ENCODE data around the gene POU2F3. TPM values are rescaled to one million over a fixed set of nuclear protein-coding genes. Genes with fewer than 3 reads are reported as not detected.
A peak's percentile ranks its signal among the peaks of the same experiment; 100 is the strongest.

POU2F3 gene
- total RNA-seq, 1 experiment from 2014 or later: 0.62 TPM

DNA sequence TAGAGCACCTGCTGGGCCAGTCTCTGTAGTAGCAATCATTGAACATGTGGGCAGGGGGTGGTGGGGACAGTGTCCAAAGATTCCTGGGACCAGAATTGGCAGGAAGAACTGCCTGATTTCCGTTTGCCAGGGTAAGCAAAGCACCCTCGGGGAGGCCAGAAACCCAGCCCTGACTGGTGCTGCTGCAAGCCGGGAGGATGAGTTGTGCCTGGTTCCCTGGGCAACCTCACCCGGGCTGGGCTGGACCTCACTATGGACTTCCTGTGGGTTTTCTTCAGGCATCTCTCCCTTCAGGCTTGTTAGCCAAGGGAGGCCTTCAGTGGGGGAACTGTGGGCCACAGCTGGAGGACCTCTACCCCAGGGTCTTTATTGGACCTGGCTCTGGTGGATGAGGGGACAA lies 8.0 kb upstream of the POU2F3 start:
- Histone ChIP-seq H2AFZ (ENCODE audit: low read length) (no peak overlapping the region), H3K9me2 (replicated peaks; ENCODE audit: low read length) (no peaks in the 10 kb centered on the region), H3K9ac (ENCODE audit: low read length) (no peak overlapping the region), H3K9me3 (ENCODE audit: low read length) (no peaks in the 10 kb centered on the region), H3K27me3 (ENCODE audit: low read length) (no peaks in the 10 kb centered on the region), H4K20me1 (ENCODE audit: low read length) (no peaks in the 10 kb centered on the region), H3F3A (ENCODE audit: low read length, unreplicated experiment) (no peaks in the 10 kb centered on the region), H3K4me2 (ENCODE audit: low read length) (no peak overlapping the region), H3K4me1 (ENCODE audit: insufficient read depth, low read length) (peaks cover 5% of the 10 kb centered on the region; the same call in 1 of the 2 replicates), H3K36me3 (ENCODE audit: low read depth, low read length) (no peaks in the 10 kb centered on the region), H3K79me2 (ENCODE audit: low read length) (no peaks in the 10 kb centered on the region), H3K27ac (ENCODE audit: low read length) (no peak overlapping the region), H3K4me3 (ENCODE audit: low read length) (no peak overlapping the region)
- CTCF ChIA-PET: no interaction called here
- ATAC-seq (no peak), DNase-seq (no peak)
- no TSS peak for BruUV-seq (replicated peaks)
- intact Hi-C loops (cut with micrococcal nuclease): no loop called here
- TF ChIP-seq, protein P1, sequence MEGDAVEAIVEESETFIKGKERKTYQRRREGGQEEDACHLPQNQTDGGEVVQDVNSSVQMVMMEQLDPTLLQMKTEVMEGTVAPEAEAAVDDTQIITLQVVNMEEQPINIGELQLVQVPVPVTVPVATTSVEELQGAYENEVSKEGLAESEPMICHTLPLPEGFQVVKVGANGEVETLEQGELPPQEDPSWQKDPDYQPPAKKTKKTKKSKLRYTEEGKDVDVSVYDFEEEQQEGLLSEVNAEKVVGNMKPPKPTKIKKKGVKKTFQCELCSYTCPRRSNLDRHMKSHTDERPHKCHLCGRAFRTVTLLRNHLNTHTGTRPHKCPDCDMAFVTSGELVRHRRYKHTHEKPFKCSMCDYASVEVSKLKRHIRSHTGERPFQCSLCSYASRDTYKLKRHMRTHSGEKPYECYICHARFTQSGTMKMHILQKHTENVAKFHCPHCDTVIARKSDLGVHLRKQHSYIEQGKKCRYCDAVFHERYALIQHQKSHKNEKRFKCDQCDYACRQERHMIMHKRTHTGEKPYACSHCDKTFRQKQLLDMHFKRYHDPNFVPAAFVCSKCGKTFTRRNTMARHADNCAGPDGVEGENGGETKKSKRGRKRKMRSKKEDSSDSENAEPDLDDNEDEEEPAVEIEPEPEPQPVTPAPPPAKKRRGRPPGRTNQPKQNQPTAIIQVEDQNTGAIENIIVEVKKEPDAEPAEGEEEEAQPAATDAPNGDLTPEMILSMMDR (conservative IDR thresholded peaks at IDR 0.05; ENCODE audit: low read depth, low read length): no peak
- no peak for TF ChIP-seq EZH2phosphoT487 (IDR thresholded peaks at IDR 0.05; ENCODE audit: borderline replicate concordance, low read length)
- no peak for TF ChIP-seq EZH2 (IDR thresholded peaks at IDR 0.05; ENCODE audit: low read length, unreplicated experiment)
- POLR2A ChIA-PET (ENCODE audit: unreplicated experiment): no interaction called here

- ChIA-PET POLR2A (ENCODE audit: unreplicated experiment) (no interaction called here), CTCF (interaction anchor here (0.6 to 4.6 kb wide), 3 partner anchors 15 to 69 kb away, joined by 3 to 50 read pairs (median 4); no protein-coding TSS in a partner anchor)
- Histone ChIP-seq H3K27ac (ENCODE audit: low read length) (no peak overlapping the region), H3K9me2 (replicated peaks; ENCODE audit: low read length) (no peaks in the 10 kb centered on the region), H2AFZ (ENCODE audit: low read length) (no peak overlapping the region), H3K4me3 (ENCODE audit: low read length) (no peak overlapping the region), H3F3A (ENCODE audit: low read length, unreplicated experiment) (no peaks in the 10 kb centered on the region), H3K27me3 (ENCODE audit: low read length) (no peaks in the 10 kb centered on the region), H3K36me3 (ENCODE audit: low read depth, low read length) (no peaks in the 10 kb centered on the region), H4K20me1 (ENCODE audit: low read length) (no peaks in the 10 kb centered on the region), H3K79me2 (ENCODE audit: low read length) (no peaks in the 10 kb centered on the region), H3K9ac (ENCODE audit: low read length) (no peak overlapping the region), H3K4me1 (ENCODE audit: insufficient read depth, low read length) (peaks cover 5% of the 10 kb centered on the region; the same call in 1 of the 2 replicates), H3K9me3 (ENCODE audit: low read length) (no peaks in the 10 kb centered on the region), H3K4me2 (ENCODE audit: low read length) (no peak overlapping the region)
- intact Hi-C loops (cut with micrococcal nuclease): no loop called here
- peak; percentile 9 for ATAC-seq
- BruUV-seq (replicated peaks): no TSS peak
- peak; percentile 46 for DNase-seq
- TF ChIP-seq EZH2phosphoT487 (IDR thresholded peaks at IDR 0.05; ENCODE audit: borderline replicate concordance, low read length): no peak
- TF ChIP-seq, protein P1 (conservative IDR thresholded peaks at IDR 0.05; ENCODE audit: low read depth, low read length): no peak
- no peak for TF ChIP-seq EZH2 (IDR thresholded peaks at IDR 0.05; ENCODE audit: low read length, unreplicated experiment)
These were observed 6.6 kb upstream of the POU2F3 start for GRCh38 chr11:120233207-120233803.

GRCh38 chr11:120235024-120235628 lies 4.8 kb upstream of the POU2F3 start:
- Histone ChIP-seq H3K4me2 (ENCODE audit: low read length) (no peak overlapping the region), H3K27ac (ENCODE audit: low read length) (no peak overlapping the region), H2AFZ (ENCODE audit: low read length) (no peak overlapping the region), H3F3A (ENCODE audit: low read length, unreplicated experiment) (no peaks in the 10 kb centered on the region), H3K4me1 (ENCODE audit: insufficient read depth, low read length) (peaks cover 5% of the 10 kb centered on the region; the same call in 1 of the 2 replicates), H3K36me3 (ENCODE audit: low read depth, low read length) (no peaks in the 10 kb centered on the region), H3K9ac (ENCODE audit: low read length) (no peak overlapping the region), H3K79me2 (ENCODE audit: low read length) (no peaks in the 10 kb centered on the region), H3K9me3 (ENCODE audit: low read length) (no peaks in the 10 kb centered on the region), H4K20me1 (ENCODE audit: low read length) (no peaks in the 10 kb centered on the region), H3K4me3 (ENCODE audit: low read length) (no peak overlapping the region), H3K9me2 (replicated peaks; ENCODE audit: low read length) (no peaks in the 10 kb centered on the region), H3K27me3 (ENCODE audit: low read length) (peaks cover 15% of the 10 kb centered on the region)
- TF ChIP-seq EZH2phosphoT487 (IDR thresholded peaks at IDR 0.05; ENCODE audit: borderline replicate concordance, low read length): no peak
- TF ChIP-seq, protein P1 (conservative IDR thresholded peaks at IDR 0.05; ENCODE audit: low read depth, low read length): peak; percentile 98
- BruUV-seq (replicated peaks): no TSS peak
- POLR2A ChIA-PET (ENCODE audit: unreplicated experiment): no interaction called here
- ATAC-seq: peak; percentile 86
- CTCF ChIA-PET: interaction anchor here (0.9 to 4.6 kb wide), 3 partner anchors 64 to 68 kb away, joined by 3 to 50 read pairs (median 5); no protein-coding TSS in a partner anchor
- intact Hi-C loops (cut with micrococcal nuclease): loop anchor here (1.0 kb wide), 1 partner anchor 65 kb away; no protein-coding TSS in a partner anchor
- peak; percentile 88 for DNase-seq
